ENCODE results near the gene SPATA1. TPM values are rescaled to one million over a fixed set of nuclear protein-coding genes. Genes with fewer than 3 reads are reported as not detected.

Gene SPATA1
- total and polyA plus RNA-seq, 2 of the 13 experiments (the other 11 are each of a cell fraction or from before 2014, with no cell fraction given) = 0.70 to 1.4 TPM

DNA sequence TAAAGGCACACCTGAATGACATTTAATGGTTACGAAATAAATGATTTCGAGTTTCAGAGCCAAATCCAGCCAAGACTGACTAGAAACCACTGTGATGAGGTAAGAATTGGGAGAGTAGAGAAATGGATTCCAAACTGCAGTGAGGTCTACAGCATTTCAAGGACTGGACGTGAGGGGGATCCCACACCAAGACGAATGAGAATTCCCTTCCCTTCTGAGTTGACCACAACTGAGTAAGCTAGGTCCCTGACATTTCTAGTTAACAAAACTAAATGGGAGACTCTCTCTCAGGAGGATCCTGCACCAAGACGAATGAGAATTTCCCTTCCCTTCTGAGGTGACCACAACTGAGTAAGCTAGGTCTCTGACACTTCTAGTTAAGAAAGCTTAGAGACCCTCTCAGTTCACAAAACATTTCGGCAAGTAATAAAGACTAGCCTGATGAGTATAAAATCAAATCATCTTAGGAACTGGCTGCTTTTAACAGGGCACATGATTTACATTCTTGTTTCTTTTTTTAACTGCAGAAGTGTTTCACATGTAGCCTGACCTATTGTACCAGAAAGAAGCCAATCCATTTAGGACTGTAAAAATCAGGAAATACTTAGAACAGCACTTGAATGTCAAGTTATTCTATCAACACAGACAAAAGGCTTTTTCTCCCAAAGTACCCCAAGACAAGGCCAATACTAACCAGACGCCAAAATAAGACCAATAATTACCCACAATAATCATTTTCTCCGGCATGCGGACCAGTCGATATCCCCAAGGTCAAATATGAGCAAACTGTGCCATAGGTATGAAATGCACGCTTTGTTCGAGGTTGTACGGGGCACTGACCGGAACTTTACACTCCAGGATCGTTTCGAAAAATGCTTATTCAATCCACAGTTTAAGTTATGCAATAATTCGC is 1.4 kb upstream of the SPATA1 start (continued):
- TF ChIP-seq, protein P1, sequence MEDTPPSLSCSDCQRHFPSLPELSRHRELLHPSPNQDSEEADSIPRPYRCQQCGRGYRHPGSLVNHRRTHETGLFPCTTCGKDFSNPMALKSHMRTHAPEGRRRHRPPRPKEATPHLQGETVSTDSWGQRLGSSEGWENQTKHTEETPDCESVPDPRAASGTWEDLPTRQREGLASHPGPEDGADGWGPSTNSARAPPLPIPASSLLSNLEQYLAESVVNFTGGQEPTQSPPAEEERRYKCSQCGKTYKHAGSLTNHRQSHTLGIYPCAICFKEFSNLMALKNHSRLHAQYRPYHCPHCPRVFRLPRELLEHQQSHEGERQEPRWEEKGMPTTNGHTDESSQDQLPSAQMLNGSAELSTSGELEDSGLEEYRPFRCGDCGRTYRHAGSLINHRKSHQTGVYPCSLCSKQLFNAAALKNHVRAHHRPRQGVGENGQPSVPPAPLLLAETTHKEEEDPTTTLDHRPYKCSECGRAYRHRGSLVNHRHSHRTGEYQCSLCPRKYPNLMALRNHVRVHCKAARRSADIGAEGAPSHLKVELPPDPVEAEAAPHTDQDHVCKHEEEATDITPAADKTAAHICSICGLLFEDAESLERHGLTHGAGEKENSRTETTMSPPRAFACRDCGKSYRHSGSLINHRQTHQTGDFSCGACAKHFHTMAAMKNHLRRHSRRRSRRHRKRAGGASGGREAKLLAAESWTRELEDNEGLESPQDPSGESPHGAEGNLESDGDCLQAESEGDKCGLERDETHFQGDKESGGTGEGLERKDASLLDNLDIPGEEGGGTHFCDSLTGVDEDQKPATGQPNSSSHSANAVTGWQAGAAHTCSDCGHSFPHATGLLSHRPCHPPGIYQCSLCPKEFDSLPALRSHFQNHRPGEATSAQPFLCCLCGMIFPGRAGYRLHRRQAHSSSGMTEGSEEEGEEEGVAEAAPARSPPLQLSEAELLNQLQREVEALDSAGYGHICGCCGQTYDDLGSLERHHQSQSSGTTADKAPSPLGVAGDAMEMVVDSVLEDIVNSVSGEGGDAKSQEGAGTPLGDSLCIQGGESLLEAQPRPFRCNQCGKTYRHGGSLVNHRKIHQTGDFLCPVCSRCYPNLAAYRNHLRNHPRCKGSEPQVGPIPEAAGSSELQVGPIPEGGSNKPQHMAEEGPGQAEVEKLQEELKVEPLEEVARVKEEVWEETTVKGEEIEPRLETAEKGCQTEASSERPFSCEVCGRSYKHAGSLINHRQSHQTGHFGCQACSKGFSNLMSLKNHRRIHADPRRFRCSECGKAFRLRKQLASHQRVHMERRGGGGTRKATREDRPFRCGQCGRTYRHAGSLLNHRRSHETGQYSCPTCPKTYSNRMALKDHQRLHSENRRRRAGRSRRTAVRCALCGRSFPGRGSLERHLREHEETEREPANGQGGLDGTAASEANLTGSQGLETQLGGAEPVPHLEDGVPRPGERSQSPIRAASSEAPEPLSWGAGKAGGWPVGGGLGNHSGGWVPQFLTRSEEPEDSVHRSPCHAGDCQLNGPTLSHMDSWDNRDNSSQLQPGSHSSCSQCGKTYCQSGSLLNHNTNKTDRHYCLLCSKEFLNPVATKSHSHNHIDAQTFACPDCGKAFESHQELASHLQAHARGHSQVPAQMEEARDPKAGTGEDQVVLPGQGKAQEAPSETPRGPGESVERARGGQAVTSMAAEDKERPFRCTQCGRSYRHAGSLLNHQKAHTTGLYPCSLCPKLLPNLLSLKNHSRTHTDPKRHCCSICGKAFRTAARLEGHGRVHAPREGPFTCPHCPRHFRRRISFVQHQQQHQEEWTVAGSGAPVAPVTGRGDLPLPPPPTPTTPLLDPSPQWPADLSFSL (CRISPR knock-in tag; IDR thresholded peaks at IDR 0.05) = no peak
- peak; percentile 83 for TF ChIP-seq HNF4A (CRISPR knock-in tag; IDR thresholded peaks at IDR 0.05)
- no peak for TF ChIP-seq HNRNPL (IDR thresholded peaks at IDR 0.05; ENCODE audit: low read depth, low read length)
- TF ChIP-seq JDP2 (CRISPR knock-in tag; IDR thresholded peaks at IDR 0.05; ENCODE audit: borderline replicate concordance) = no peak
- TF ChIP-seq, protein P2, sequence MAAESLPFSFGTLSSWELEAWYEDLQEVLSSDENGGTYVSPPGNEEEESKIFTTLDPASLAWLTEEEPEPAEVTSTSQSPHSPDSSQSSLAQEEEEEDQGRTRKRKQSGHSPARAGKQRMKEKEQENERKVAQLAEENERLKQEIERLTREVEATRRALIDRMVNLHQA (CRISPR knock-in tag; IDR thresholded peaks at IDR 0.05) = no peak
- no peak for TF ChIP-seq PRPF4 (IDR thresholded peaks at IDR 0.05; ENCODE audit: low read depth, low read length, poor library complexity, severe bottlenecking)
- TF ChIP-seq ZBTB3 (CRISPR knock-in tag; IDR thresholded peaks at IDR 0.05; ENCODE audit: borderline replicate concordance, low read depth) = no peak
- no peak for TF ChIP-seq CHD4 (IDR thresholded peaks at IDR 0.05; ENCODE audit: borderline replicate concordance, low read length)
- no peak for TF ChIP-seq TBP (CRISPR knock-in tag; IDR thresholded peaks at IDR 0.05)
- TF ChIP-seq, protein P3, sequence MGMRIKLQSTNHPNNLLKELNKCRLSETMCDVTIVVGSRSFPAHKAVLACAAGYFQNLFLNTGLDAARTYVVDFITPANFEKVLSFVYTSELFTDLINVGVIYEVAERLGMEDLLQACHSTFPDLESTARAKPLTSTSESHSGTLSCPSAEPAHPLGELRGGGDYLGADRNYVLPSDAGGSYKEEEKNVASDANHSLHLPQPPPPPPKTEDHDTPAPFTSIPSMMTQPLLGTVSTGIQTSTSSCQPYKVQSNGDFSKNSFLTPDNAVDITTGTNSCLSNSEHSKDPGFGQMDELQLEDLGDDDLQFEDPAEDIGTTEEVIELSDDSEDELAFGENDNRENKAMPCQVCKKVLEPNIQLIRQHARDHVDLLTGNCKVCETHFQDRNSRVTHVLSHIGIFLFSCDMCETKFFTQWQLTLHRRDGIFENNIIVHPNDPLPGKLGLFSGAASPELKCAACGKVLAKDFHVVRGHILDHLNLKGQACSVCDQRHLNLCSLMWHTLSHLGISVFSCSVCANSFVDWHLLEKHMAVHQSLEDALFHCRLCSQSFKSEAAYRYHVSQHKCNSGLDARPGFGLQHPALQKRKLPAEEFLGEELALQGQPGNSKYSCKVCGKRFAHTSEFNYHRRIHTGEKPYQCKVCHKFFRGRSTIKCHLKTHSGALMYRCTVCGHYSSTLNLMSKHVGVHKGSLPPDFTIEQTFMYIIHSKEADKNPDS (CRISPR knock-in tag; IDR thresholded peaks at IDR 0.05) = no peak
- TF ChIP-seq CCAR2 (optimal IDR thresholded peaks at IDR 0.05; ENCODE audit: low read depth, low read length) = no peak
- TF ChIP-seq, protein P4, sequence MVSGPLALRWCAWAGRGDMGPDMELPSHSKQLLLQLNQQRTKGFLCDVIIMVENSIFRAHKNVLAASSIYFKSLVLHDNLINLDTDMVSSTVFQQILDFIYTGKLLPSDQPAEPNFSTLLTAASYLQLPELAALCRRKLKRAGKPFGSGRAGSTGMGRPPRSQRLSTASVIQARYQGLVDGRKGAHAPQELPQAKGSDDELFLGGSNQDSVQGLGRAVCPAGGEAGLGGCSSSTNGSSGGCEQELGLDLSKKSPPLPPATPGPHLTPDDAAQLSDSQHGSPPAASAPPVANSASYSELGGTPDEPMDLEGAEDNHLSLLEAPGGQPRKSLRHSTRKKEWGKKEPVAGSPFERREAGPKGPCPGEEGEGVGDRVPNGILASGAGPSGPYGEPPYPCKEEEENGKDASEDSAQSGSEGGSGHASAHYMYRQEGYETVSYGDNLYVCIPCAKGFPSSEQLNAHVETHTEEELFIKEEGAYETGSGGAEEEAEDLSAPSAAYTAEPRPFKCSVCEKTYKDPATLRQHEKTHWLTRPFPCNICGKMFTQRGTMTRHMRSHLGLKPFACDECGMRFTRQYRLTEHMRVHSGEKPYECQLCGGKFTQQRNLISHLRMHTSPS (CRISPR knock-in tag; IDR thresholded peaks at IDR 0.05; ENCODE audit: low read depth) = no peak
- TF ChIP-seq ZFP37 (CRISPR knock-in tag; IDR thresholded peaks at IDR 0.05; ENCODE audit: borderline replicate concordance) = no peak
- 0 out of 2 replicates have a peak, but pooled peaks have one; percentile 46 for TF ChIP-seq ZNF790 (CRISPR knock-in tag; IDR thresholded peaks at IDR 0.05; ENCODE audit: borderline replicate concordance)
- TF ChIP-seq ARNTL (CRISPR knock-in tag; IDR thresholded peaks at IDR 0.05) = no peak; the same call in 1 of the 2 replicates
- TF ChIP-seq, protein P5, sequence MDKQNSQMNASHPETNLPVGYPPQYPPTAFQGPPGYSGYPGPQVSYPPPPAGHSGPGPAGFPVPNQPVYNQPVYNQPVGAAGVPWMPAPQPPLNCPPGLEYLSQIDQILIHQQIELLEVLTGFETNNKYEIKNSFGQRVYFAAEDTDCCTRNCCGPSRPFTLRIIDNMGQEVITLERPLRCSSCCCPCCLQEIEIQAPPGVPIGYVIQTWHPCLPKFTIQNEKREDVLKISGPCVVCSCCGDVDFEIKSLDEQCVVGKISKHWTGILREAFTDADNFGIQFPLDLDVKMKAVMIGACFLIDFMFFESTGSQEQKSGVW (CRISPR knock-in tag; IDR thresholded peaks at IDR 0.05; ENCODE audit: borderline replicate concordance) = no peak
